Measurements from ENCODE around the gene LGALS3BP.

DNA sequence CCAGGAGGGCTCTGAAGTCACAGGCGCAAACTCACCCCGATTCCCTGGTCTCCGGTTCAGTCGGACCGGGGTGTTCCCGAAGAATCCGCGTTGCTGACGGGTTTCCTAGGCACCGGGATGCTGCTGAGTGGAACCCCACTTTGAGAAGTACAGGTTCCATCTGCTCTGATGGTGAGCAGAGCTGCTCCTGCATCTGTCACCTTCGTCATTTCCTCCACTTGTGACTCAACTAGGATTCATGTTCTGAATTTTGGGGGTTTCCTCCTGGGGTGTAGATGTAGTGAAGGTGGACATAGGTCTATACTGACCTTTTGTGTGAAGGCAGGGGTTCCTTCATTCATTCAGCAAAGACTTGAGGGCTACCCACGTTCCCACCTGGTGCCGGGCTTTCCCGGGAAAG lies 25.0 kb downstream of the LGALS3BP start:
- TF ChIP-seq, protein P1, sequence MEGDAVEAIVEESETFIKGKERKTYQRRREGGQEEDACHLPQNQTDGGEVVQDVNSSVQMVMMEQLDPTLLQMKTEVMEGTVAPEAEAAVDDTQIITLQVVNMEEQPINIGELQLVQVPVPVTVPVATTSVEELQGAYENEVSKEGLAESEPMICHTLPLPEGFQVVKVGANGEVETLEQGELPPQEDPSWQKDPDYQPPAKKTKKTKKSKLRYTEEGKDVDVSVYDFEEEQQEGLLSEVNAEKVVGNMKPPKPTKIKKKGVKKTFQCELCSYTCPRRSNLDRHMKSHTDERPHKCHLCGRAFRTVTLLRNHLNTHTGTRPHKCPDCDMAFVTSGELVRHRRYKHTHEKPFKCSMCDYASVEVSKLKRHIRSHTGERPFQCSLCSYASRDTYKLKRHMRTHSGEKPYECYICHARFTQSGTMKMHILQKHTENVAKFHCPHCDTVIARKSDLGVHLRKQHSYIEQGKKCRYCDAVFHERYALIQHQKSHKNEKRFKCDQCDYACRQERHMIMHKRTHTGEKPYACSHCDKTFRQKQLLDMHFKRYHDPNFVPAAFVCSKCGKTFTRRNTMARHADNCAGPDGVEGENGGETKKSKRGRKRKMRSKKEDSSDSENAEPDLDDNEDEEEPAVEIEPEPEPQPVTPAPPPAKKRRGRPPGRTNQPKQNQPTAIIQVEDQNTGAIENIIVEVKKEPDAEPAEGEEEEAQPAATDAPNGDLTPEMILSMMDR (conservative IDR thresholded peaks at IDR 0.05), result no peak
- TF ChIP-seq EZH2 (IDR thresholded peaks at IDR 0.05; ENCODE audit: low read depth), result no peak

Data from PC-9 (cell line).